ENCODE measurements around the gene AMPD3. TPM values are rescaled to one million over a fixed set of nuclear protein-coding genes. Genes with fewer than 3 reads are reported as not detected.

Gene AMPD3
- total RNA-seq (1 to 10 TPM; 4.3 to 6.4 (median 4.8) TPM), polyA plus RNA-seq (1 to 10 TPM; 4.2 to 8.1 (median 5.1) TPM)

GRCh38 chr11:10454878-10455631 is at the start of gene AMPD3:
TSS of gene AMPD3 (plus strand) at chr11:10455264. CDS start at chr11:10461520, 6,256 bp downstream.
- TF ChIP-seq POLR2AphosphoS5 (IDR thresholded peaks at IDR 0.05) = peak in 2 of 4 donors; percentile 20 to 22
- no peak for TF ChIP-seq POLR2A (IDR thresholded peaks at IDR 0.05)
- TF ChIP-seq CTCF (IDR thresholded peaks at IDR 0.05) = no peak
- TF ChIP-seq EP300 (IDR thresholded peaks at IDR 0.05) = no peak
- H3K4me1 ChIP-seq = peaks cover 0 to 26% (median 23%) of the 10 kb centered on the region in 4 donors
- WGBS, 2 donors = 65 to 78% methylated on average over 11 of the region's 11 CpGs
- peak; percentile 80 for DNase-seq
- peak within 1 kb of the TSS in 3 of 4 donors; percentile 20 to 35 (median 28) for H3K4me3 ChIP-seq
- peaks cover 4 to 18% (median 6%) of the 10 kb centered on the region in 3 donors for H3K27me3 ChIP-seq
- intact Hi-C loops (cut with DNase I) = no loop called here
- peak within 1 kb of the TSS; percentile 45 to 69 (median 56) for H3K27ac ChIP-seq
- H3K36me3 ChIP-seq = no peaks in the 10 kb centered on the region
- no peaks in the 10 kb centered on the region for H3K9me3 ChIP-seq

DNA sequence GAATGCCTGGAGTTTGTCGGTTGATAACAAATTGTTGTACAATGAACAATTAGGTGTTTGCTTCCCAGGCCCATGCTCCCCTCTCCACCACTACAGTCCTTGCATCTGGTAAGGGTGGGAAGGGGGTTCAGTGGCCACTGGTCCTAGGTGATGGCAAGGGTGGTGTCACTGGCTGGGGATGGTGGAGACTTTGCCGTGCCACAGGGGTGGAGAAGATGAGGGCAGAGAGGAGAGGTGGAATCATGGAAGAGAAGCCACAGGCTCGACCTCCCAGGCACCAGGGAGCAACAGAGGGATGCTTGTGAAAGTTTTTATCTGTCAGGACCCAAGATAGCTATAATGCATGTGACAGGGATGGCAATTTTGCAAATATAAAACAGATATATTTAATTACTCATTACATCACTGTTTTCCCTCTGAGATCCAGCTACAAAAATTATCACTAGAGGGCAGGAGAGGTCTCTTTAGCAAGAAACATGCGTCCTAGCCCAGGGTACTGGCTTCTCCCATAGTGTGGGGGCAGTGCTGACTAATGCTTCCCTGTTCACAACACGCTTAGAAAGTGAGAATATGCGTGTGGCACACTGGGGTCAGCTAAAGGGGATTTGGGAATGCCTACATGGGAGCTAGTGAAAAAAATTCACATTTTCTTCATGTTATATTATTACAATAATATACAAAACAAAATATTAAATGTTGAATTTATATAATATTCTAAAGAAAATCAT is 49.0 kb upstream of the AMPD3 start:
- intact Hi-C loops (cut with DNase I) = loop anchor here (1.0 to 5.0 kb wide), 3 partner anchors 106 to 329 kb away; partner anchors contain the start of gene RNF141
- WGBS, 2 donors = 27 to 33% methylated on average over 6 of the region's 6 CpGs

DNA sequence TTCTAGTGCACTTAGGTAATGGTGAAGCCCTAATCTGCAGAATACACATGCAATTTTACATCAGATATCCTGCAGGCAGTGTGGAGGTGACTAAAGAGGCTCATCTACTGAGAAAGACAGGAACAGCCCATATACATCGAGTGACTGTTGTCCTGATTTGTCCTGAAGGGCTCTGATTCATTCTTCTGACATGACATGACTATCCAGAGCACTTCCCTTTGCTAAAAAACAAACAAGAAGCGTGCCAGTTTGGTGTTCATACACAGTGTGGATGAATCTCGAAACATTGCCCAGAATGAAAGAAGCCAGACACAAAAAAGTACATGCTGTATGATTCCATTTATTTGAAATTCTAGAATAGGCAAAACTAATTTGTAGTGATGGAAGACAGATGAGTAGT is 48.0 kb upstream of the AMPD3 start:
- no peaks in the 10 kb centered on the region for H3K36me3 ChIP-seq
- H3K9me3 ChIP-seq = no peaks in the 10 kb centered on the region
- H3K27me3 ChIP-seq = no peaks in the 10 kb centered on the region
- H3K4me3 ChIP-seq = no peak overlapping the region
- DNase-seq = no peak
- intact Hi-C loops (cut with DNase I) = loop anchor here (5.0 kb wide), 2 partner anchors 105 to 135 kb away; partner anchors contain the start of gene RNF141
- peak overlapping the region in 2 of 4 donors; percentile 19 to 26 for H3K27ac ChIP-seq
- 36 to 46% methylated on average over 3 of the region's 3 CpGs for WGBS, 2 donors
- peaks cover 0 to 35% (median 11%) of the 10 kb centered on the region in 4 donors for H3K4me1 ChIP-seq
- TF ChIP-seq POLR2A (IDR thresholded peaks at IDR 0.05) = no peak
- TF ChIP-seq EP300 (IDR thresholded peaks at IDR 0.05) = no peak
- TF ChIP-seq POLR2AphosphoS5 (IDR thresholded peaks at IDR 0.05) = no peak
- TF ChIP-seq CTCF (IDR thresholded peaks at IDR 0.05) = no peak

More for the DNA sequence above, 49.0 kb upstream of the AMPD3 start:
- peaks cover 0 to 35% (median 13%) of the 10 kb centered on the region in 4 donors for H3K4me1 ChIP-seq
- no peak overlapping the region for H3K27ac ChIP-seq
- H3K36me3 ChIP-seq = no peaks in the 10 kb centered on the region
- H3K9me3 ChIP-seq = no peaks in the 10 kb centered on the region
- DNase-seq = peak; percentile 88
- H3K27me3 ChIP-seq = no peaks in the 10 kb centered on the region
- no peak for TF ChIP-seq POLR2A (IDR thresholded peaks at IDR 0.05)
- peak in 2 of 4 donors; percentile 16 to 46 for TF ChIP-seq POLR2AphosphoS5 (IDR thresholded peaks at IDR 0.05)
- TF ChIP-seq CTCF (IDR thresholded peaks at IDR 0.05) = peak; percentile 40 to 76 (median 64)
- TF ChIP-seq EP300 (IDR thresholded peaks at IDR 0.05) = no peak
- no peak overlapping the region for H3K4me3 ChIP-seq

GRCh38 chr11:10407749-10408685 is 47.0 kb upstream of the AMPD3 start:
- WGBS, 2 donors = 71 to 87% methylated on average over 13 of the region's 13 CpGs
- DNase-seq = no peak
- Histone ChIP-seq H3K27me3 (no peaks in the 10 kb centered on the region), H3K4me1 (peaks cover 0 to 35% (median 11%) of the 10 kb centered on the region in 4 donors), H3K36me3 (no peaks in the 10 kb centered on the region), H3K4me3 (no peak overlapping the region), H3K27ac (peak overlapping the region in 1 of 4 donors; percentile 19), H3K9me3 (no peaks in the 10 kb centered on the region)
- no peak for TF ChIP-seq POLR2A (IDR thresholded peaks at IDR 0.05)
- no peak for TF ChIP-seq CTCF (IDR thresholded peaks at IDR 0.05)
- TF ChIP-seq POLR2AphosphoS5 (IDR thresholded peaks at IDR 0.05) = no peak
- no peak for TF ChIP-seq EP300 (IDR thresholded peaks at IDR 0.05)
- intact Hi-C loops (cut with DNase I) = loop anchor here (5.0 kb wide), 2 partner anchors 104 to 134 kb away; partner anchors contain the start of gene RNF141

Measured in sigmoid colon (tissue), 7 donors.